Activated CD4-positive, alpha-beta T cell treated with anti-CD3 and anti-CD28 coated beads, Interleukin-2, Interleukin-6, amounts not matched to agents 100 ng/mL and 50 ng/mL, durations not matched to agents 16 hours and 8 hours (primary cell): ENCODE data around the gene TMOD3.

Source experiments
- DNase-seq: peaks from one replicate; pipeline ENCODE4 v3.0.0-alpha.2; 2020

Gene TMOD3

GRCh38 chr15:51828621-51829375, 655 bp upstream of the TMOD3 start:
- DNase-seq, result no peak

- peak; percentile 28 for DNase-seq
Measured at GRCh38 chr15:51830276-51830806, 888 bp downstream of the TMOD3 start.

GRCh38 chr15:51833772-51834171, 4.3 kb downstream of the TMOD3 start:
- DNase-seq, result peak; percentile 44

- peak; percentile 27 for DNase-seq
Measured at GRCh38 chr15:51837792-51838251, 8.4 kb downstream of the TMOD3 start.

GRCh38 chr15:51838270-51838669, 8.8 kb downstream of the TMOD3 start:
- no peak for DNase-seq

- DNase-seq, result no peak
Measured at GRCh38 chr15:51840692-51841091, 11.2 kb downstream of the TMOD3 start.

GRCh38 chr15:51841406-51842040, 12.1 kb downstream of the TMOD3 start:
- DNase-seq, result no peak

- no peak for DNase-seq
Measured at GRCh38 chr15:51842265-51842664, 12.8 kb downstream of the TMOD3 start.

- no peak for DNase-seq
Measured at GRCh38 chr15:51842852-51843737, 13.6 kb downstream of the TMOD3 start.

- DNase-seq, result no peak
Measured at GRCh38 chr15:51844747-51845426, 15.4 kb downstream of the TMOD3 start.

GRCh38 chr15:51846066-51846462, 16.6 kb downstream of the TMOD3 start:
- no peak for DNase-seq

- DNase-seq, result peak; percentile 32
Measured at GRCh38 chr15:51846463-51847230, 17.2 kb downstream of the TMOD3 start.

GRCh38 chr15:51848811-51849210, 19.4 kb downstream of the TMOD3 start:
- no peak for DNase-seq

GRCh38 chr15:51849860-51850259, 20.4 kb downstream of the TMOD3 start:
- DNase-seq, result no peak

GRCh38 chr15:51853998-51854397, 24.5 kb downstream of the TMOD3 start:
- no peak for DNase-seq

GRCh38 chr15:51855612-51856011, 26.2 kb downstream of the TMOD3 start:
- DNase-seq, result no peak

GRCh38 chr15:51856714-51857380, 27.4 kb downstream of the TMOD3 start:
- DNase-seq, result no peak

- peak; percentile 60 for DNase-seq
Measured at GRCh38 chr15:51861557-51862359, 32.3 kb downstream of the TMOD3 start.

- DNase-seq, result no peak
Measured at GRCh38 chr15:51863131-51863530, 33.7 kb downstream of the TMOD3 start.

GRCh38 chr15:51864408-51865056, 35.1 kb downstream of the TMOD3 start:
- DNase-seq, result peak; percentile 8
